HG03064 (cell line): ENCODE results near the gene SLC9A5.

Experiments used
- ATAC-seq: cut with Tn5 transposase; IDR thresholded peaks from one replicate; pipeline ENCODE4 v1.9.1; 2021; ENCODE audit warnings: low read depth; ENCODE audit not compliant: unreplicated experiment

Gene SLC9A5

DNA sequence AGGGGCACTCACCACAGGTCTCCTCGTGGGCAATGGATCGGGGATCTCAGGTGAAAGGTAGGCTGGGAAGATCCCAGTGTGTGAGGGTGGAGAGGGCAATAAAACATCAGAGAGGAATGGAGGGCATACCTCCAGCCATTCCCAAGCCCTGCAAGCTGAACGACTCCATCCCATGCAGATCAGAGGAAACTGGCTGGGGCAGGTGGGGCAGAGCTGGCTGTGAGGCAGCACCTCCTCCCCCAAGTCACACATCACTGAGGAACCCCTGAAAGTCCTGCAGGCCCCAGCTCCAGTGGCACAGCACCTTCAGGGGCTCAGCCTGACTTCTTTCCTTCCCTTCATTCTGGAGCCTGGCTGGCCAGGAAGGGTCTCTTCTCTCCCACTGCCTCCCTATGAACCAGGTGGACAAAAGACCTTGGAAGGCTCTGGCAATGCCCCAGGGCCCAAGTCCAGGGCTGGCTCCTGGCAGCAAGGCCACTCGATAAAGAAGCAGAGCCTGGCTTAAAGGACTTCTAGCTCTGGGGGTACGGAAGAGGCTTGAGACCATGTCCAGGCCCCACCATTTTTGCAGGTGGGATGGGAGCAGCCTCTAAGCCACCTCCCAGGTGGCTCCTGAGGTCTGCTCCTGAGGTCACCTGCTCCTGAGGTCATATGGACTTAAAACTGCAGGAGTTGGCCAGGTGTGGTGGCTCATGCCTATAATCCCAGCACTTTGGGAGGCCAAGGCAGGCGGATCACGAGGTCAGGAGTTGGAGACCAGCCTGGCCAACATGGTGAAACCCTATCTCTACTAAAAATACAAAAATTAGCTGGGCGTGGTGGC is 35.4 kb upstream of the SLC9A5 start:
- no peak for ATAC-seq

DNA sequence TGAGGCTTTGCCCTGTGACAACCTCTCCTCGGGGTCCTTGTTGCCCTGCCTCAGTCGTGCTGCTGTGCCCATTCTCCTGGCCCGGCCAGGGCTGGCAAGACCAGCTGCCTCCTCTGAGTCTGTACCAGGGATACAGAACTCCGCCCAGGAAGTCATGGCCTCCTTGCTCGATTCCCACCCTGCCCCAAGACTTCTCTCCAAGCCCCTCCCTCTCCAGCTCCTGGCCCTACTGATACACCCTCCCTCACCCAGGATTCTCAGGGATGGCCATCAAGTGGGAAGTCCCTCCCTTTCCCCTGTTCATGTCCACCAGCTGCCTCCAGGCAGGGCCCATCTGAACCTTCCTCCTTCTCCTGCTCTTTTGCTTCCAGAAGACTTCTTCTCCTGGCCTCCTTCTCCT is 33.1 kb upstream of the SLC9A5 start:
- ATAC-seq: no peak

DNA sequence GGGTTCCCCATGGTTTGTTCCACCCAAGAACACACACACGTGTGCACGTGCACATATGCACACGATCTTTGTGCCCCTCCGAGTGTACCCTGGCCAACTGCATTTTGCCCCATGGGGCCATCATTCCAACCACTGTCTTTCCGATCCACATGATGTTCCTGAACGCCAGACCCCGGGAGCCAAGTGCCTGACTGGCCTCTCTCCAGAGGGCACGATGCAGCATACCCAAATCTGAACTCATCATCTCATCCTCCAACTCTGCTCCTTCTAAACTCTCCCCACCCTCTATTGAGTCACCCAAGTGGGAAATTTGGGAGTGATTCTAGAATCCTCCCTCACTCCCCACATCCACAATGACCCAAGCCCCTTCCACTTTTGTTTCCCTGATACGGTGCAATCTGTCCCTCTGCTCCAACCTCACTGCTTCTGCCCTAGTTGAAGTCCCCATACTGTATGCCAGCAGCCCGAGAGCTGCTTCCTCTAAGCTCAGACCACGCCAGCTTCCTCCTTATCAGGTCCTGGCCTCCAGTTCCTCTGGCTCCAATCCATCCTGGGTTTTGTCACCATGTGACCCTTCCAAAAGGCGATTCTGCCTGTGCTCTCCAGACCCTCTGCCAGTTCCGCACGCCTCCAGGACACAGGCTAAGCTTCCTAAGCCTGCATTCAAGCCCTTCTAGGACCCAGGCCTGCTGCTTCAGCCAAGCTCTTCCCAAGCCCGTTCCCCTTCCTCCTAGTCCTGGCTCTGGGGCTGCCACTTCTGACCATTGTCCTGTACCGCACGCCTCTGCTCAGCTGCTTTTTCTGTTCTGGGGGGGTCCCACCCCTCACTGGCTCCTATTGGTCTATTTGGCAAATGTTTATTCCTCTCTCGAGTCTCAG is 31.9 kb upstream of the SLC9A5 start:
- no peak for ATAC-seq

DNA sequence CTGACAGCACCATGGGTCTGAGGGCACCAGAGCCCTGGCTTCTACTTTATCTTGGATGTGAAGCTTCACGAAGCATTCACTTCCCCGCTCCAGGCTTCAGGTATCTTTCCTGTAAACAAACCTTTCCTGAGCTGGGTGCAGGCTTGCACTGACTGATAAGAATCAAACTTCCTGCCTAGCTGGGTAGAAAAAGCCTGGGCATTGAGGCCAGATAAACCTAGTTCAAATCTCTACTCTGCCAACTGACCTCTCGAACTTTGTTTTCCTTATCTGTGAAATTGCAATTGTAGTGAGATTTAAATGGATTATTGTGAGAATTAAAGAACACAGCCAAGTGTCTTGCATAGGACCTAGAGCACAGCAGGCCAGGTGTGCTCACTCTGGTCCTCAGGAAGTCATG is 24.8 kb upstream of the SLC9A5 start:
- ATAC-seq: no peak

DNA sequence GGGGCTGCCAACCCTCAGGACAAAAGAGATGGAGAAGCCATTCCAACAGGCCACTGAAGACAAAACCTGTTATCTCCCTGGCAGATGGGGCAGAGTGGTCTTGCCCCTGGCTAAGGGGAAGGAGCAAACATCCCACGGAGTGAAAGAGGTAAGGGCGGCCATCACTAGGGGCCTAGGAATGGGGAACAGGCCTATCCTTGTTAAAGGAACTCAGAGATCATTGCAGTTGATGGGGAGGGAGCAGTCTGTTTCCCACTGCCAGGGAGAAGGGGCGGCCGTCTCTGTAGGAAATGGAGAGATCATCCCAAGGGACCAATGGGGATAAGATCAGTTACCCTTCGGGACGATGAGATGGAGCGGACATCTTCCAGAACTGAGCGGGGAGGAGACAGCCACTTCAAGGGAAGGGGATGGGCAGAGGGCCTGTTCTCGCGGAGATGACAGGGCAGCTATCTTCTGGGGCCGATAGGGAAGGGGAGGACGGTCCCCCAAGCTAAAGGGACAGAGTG is 22.4 kb upstream of the SLC9A5 start:
- no peak for ATAC-seq

DNA sequence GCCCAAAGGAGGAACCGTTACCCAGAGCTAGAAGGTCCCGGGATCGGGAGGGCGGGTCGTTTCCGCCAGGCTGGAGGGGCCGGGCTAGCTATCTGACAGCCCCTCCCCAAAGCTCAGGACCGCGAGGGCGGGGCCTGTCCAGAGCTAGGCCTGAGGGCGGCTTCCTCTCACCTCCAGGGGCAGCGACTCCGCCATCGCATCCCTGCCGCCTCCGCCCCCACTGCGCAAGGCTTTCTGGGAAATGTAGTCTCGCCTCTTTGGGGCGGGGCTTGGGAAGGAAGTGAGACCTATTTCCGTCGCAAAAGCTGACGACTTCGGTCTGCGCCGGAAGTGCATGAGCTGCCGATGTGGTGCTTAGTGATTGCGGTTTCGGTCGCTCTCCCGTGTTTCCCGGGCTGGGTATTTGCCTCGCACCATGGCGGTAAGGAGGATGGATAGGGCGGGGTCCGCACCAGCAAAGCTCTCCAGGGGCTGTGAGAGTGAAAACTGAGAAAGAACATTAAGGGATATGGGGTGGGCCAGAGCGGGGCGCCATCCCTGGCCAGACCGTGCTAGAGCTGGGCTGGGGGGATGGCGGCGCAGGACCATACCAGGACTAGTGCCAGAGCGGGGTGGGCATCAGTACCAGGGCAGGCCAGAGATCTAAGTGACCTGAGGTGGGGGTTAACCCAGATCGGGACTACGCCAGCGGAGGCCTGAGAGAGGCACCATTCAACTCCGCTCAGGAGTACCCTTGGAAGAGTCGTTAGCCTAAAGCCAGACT is 21.8 kb upstream of the SLC9A5 start, which contains the start of gene TMEM208:
Gene TMEM208 (plus strand): TSS at position 327 of the 763 bp plus-strand sequence. CDS start 89 bp downstream, at position 416.
- peak; percentile 88 for ATAC-seq

DNA sequence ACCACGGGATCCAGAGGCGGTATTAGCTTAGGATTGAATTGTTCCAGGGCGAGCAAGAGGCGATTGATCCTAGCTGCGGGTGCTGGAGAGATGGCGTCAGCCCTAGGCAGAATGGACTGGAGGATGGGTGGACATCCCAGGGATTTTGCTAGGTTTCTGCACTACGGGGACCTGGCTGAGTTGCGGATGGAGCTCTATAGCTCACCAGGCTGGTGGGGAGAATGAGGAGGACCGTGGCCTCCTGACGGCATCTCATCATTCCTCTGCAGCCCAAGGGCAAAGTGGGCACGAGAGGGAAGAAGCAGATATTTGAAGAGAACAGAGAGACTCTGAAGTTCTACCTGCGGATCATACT is 21.2 kb upstream of the SLC9A5 start:
- ATAC-seq: no peak

DNA sequence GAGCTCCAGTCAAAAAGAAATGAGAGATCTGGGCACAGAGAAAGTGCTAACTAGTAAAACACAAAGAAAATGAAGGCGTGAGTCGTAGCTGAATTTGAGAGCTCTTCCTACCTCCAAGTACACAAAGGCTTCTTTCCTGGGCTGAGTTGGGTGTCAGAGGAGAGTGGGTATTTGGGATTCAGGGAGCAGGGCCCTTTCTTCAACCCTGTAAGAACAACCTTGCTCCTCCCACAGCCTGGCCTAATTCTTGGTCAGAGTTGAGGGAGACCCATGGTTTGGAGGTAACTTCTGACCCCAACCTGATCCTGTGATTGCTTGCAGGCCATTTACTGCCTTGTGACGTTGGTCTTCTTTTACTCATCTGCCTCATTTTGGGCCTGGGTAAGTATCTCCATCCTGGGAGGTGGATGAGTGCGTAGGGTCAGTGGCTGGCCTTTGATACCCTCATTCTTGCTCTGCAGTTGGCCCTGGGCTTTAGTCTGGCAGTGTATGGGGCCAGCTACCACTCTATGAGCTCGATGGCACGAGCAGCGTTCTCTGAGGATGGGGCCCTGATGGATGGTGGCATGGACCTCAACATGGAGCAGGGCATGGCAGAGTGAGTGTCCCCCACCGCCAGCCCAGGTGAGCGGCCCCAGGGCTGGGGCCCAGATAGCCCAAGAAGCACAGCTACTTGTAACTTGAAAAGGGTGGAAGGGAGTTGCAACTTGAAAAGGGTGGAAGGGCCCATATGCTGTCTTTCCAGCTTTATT is 20.6 kb upstream of the SLC9A5 start:
- no peak for ATAC-seq

DNA sequence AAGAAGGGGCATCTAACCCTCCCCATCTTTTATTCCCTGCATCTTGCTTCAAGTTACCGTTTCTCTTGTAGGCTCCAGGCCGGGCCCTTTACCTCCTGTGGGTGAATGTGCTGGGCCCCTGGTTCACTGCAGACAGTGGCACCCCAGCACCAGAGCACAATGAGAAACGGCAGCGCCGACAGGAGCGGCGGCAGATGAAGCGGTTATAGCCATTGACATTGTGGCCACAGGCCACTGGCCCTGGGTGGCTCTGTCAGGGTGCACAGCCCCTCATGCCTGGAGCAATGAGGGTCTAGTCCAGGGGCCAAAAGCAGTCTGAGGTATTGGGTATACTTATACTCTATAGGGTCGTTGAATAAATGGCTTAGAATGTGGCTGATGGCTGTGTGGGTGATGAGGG is 19.9 kb upstream of the SLC9A5 start:
- ATAC-seq: no peak

DNA sequence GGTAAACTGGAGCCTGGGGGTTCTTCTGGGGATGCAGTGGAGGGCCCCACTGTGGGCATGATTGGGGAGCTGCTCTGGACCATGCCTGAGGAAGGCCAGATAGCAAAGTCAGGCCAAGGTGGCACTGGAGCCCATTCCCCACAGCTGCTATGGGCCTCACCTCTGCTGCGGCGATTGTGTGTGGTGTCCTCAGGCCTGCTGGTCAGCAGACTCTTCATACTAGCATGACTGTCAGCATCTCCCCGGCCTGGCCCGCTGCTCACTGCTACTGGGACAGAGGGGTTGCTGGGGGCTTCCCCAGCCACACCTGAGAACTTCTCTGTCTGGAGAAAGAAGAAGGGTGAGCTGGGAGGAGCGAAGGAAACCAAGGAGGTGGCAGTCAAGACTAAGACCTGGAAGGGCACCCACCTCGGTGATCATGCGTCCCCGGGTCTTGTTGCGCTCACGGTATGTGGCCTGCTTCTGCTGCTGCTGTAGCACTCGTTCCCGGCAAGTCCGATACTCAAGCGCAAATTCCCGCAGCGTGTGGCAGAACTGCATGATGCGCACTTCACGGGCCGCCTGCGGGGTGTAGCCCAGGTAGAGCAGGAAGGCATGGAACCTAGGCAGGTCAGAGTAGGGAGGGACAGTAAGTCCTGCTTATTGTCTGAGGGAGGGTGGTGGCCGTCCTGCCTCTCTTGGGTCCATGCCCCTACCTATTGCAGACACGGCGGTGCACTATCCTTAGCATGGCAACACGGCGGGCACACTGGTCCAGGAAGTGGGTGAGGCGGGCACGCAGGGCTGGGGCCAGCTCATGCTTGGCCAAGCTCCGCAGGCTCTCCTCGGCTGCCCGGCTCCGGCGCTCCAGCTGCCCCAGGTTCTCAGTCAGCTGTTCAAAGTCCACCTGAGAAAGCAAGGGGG is 18.6 kb upstream of the SLC9A5 start:
- ATAC-seq: no peak

DNA sequence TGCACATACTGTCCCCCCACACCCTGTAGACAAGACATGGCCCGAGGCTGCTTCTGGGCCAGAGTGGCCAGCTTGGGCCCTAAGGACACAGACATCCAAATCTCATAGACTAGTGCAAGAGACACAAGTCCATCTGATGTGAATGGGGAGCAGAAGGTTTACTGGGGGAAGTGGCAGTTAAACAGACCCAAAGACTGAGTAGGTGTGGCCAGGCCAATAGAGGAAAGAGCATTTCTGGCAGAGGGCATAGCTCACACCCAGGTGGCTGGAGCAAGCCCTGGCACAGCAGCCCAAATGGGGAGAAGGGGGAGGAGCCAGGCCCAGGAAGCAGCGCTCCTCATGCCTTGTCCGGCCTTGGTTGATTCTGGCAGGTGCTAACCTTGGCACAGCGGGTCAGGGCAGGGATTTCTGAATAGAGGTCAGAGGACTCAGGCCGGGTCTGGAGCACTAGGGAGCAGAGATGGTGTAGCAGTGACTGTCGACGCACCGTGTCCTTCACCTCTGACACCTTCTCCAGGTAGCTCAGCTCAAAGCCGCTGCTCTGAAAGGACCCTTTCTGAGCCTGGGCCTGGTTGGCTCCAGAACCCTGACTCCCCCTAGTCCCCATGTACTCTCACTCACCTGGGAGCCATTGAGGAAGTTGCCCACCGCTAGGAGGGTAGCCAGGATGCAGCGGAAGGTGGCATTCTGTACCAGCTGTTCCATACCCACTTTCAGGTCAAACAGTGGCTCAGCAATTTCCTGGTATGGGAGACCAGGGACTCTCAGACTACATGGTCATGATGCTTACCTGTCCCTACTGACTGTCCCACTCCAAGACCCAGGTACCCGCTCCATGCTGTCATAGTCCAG is 17.7 kb upstream of the SLC9A5 start:
- no peak for ATAC-seq

DNA sequence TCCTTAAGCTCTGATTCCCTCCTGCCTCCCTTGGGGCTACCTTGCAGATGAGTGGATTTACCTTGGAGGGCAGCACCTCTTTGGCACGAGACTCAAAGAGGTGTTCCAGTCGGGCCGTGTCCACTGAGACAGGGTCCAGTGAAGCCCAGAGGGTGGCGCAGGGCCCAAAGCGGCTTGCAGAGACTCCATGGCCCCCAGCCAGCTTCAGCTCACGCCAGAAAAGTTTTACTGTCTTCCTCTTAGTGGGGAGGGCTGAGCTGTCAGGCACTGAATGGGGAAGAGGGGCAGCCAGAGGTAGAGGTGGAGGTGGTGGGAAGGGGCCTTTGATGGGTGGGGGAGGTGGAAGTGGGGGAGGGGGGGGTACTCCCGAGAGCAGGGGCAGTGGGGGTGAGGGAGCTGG is 15.2 kb upstream of the SLC9A5 start:
- ATAC-seq: no peak

DNA sequence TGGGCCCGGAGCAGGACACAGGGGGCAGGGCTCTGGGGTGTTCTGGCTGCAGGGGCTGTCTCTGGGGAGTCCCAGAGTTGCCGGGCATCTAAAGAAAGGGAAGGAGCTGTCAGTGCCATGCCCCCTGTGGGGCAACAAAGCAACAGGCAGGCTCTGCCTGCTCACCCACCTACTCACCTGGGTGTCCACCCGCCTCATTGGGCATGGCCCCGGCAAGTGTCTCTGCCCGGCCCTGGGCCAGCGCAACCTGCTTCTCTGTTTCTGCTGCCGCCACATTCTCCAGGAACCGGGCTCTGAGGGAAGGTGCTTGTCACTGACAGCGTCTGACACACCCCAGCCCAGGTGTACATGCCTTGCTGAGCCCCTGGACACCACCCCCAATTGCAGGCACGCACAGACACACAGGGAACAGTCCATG is 14.6 kb upstream of the SLC9A5 start:
- no peak for ATAC-seq

DNA sequence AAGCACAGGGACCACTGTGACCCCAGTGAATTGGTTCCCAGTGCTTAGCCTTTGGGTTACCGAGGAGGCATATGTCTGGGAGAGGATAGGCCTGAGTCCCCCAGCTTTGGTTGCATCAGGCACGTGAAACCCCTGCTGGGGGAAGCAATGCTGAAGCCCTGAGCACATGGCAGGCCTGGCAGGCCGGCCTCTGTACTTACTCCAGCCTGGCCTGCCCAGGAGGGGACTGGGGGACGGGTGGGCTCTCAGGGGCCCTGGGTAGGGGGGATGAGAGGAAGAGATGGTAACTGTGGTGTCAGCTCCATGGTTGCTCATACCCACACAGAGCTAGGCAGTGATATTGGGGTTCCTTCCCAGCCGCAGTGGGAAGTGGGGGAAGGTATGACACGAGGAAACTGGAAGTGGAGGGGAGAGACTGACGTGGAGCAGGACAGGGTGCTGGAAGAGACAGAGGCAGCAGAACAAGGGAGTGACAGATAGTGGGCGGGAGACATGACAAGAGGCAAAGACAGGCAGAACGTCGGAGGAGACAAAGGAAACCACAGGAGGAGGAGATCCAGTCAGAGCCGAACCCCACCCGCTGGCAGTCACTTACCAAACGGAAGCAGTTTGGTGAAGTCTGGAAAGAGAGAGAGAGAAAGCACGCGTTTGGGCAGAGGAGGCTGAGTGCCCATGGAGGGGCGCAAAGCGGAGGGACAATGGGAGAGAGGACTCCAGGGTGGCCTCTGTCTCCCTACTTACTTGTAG is 12.8 kb upstream of the SLC9A5 start:
- ATAC-seq: no peak

DNA sequence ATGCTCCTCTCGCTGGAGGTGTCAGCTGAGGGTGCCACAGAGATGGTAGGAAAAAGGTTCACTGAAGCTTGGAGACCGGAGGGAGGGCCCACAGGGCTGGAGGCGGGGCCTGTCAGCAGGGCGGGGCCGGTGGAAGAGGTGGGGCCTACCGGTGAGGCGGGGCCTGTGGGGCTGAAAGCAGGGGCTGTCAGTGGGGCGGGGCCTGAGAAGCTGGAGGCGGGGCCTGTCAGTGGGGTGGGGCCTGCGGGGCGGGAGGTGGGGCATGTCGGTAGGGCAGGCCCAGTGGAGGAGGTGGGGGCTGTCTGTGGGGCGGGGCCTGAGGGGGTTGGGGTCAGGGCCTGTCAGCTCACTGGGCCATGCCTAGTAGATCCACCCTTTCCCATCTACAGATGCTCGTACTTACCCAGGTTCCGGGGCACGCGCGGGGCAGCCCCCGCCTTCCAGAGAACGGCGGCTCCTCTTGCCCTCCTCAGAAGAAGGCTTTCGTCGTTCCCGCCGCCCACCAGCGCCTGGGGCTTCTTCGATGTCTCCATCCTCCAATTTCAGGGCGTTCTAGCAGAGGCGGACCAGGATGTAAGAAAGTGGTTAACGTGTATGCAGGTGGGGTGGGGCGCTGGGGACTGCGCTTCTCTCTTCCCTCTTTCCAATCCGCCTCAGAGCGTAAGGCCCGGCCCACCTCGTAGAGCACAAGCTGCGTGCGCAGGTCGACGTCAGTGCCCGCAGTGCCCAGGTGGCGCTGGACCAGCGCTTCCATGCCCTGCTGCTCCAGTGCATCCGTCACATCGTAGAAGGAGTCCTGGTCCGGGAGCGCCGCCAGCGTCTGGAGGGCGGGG is 12.0 kb upstream of the SLC9A5 start:
- ATAC-seq: no peak

DNA sequence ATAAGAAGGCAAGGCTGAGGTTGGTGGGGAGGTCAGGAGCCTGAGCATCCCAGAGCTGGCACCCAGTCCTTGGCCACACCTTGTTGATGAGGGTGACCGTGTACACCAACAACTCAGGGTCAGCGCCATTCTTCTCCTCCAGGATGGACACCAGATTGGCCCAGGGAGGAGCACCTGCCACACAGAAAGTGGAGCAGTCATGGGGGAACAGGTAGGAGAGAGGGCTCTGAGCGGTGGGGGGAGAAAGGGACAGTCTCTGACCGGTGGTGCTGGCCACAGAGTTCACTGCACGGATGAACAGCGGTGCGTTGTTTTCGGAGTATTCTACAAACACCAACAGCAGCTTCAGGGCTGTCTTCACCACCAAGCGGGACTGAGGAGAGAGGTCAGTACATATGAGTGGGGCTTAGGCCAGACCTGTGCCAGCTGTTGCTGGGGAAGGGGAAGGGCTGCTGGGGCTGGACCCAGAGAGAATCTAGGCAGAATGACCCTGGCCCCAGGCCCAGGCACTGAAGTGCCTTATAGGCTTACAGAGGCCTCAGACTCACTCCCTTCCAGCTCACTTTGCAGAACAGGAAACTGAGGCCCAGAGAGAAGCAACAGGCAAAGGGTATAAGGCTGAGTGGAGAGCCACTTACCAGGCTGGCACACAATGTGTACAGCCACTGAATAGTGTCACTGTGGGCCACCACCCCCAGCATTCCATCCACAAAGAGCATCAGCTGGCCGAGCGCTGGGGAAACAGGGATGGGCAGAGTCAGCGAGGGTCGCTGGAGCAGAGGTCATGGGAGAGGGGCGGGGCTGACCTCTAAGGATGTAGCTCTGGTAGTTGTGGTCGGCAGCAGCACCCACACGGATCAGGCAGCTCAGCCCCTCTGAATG is 11.1 kb upstream of the SLC9A5 start:
- no peak for ATAC-seq
